ENCODE measurements around the gene CUEDC1. TPM values are rescaled to one million over a fixed set of nuclear protein-coding genes. Genes with fewer than 3 reads are reported as not detected.

CUEDC1 gene
- 0.54 TPM for total RNA-seq

GRCh38 chr17:57955183-57955931 lies at the start of gene CUEDC1:
Gene CUEDC1 (minus strand): TSS chr17:57955412. CDS start chr17:57885564, 69,848 bp downstream.
- peak in 1 of 3 donors; percentile 55 for DNase-seq (ENCODE audit: low read depth in 2 of 3, low spot score in 2 of 3)

- no peak for DNase-seq (ENCODE audit: low read depth in 2 of 3, low spot score in 2 of 3)
Observed at GRCh38 chr17:58004060-58004459, 48.8 kb upstream of the CUEDC1 start.

GRCh38 chr17:58002973-58003372 lies 47.8 kb upstream of the CUEDC1 start:
- no peak for DNase-seq (ENCODE audit: low read depth in 2 of 3, low spot score in 2 of 3)

- no peak for DNase-seq (ENCODE audit: low read depth in 2 of 3, low spot score in 2 of 3)
Observed at GRCh38 chr17:58002154-58002948, 47.1 kb upstream of the CUEDC1 start.

- no peak for DNase-seq (ENCODE audit: low read depth in 2 of 3, low spot score in 2 of 3)
Observed at GRCh38 chr17:58001461-58002124, 46.4 kb upstream of the CUEDC1 start.

GRCh38 chr17:57999496-58000017 lies 44.3 kb upstream of the CUEDC1 start:
- peak in 2 of 3 donors; percentile 71 to 88 for DNase-seq (ENCODE audit: low read depth in 2 of 3, low spot score in 2 of 3)

GRCh38 chr17:57999010-57999495 lies 43.8 kb upstream of the CUEDC1 start:
- DNase-seq (ENCODE audit: low read depth in 2 of 3, low spot score in 2 of 3) = no peak

- DNase-seq (ENCODE audit: low read depth in 2 of 3, low spot score in 2 of 3) = no peak
Observed at GRCh38 chr17:57997085-57997809, 42.0 kb upstream of the CUEDC1 start.

- DNase-seq (ENCODE audit: low read depth in 2 of 3, low spot score in 2 of 3) = peak in 2 of 3 donors; percentile 68 to 84
Observed at GRCh38 chr17:57995076-57995956, 40.1 kb upstream of the CUEDC1 start.

GRCh38 chr17:57994436-57994835 lies 39.2 kb upstream of the CUEDC1 start:
- DNase-seq (ENCODE audit: low read depth in 2 of 3, low spot score in 2 of 3) = no peak

GRCh38 chr17:57993471-57994365 lies 38.5 kb upstream of the CUEDC1 start:
- peak in 2 of 3 donors; percentile 56 to 84 for DNase-seq (ENCODE audit: low read depth in 2 of 3, low spot score in 2 of 3)

GRCh38 chr17:57991537-57991936 lies 36.3 kb upstream of the CUEDC1 start:
- DNase-seq (ENCODE audit: low read depth in 2 of 3, low spot score in 2 of 3) = no peak

- no peak for DNase-seq (ENCODE audit: low read depth in 2 of 3, low spot score in 2 of 3)
Observed at GRCh38 chr17:57990037-57990436, 34.8 kb upstream of the CUEDC1 start.

GRCh38 chr17:57988301-57989250 lies 33.4 kb upstream of the CUEDC1 start:
- peak in 2 of 3 donors; percentile 70 to 74 for DNase-seq (ENCODE audit: low read depth in 2 of 3, low spot score in 2 of 3)

GRCh38 chr17:57987581-57988300 lies 32.5 kb upstream of the CUEDC1 start, which contains the start of gene VEZF1:
Gene VEZF1 (minus strand): TSS chr17:57988254. CDS start chr17:57988111, 143 bp downstream.
- DNase-seq (ENCODE audit: low read depth in 2 of 3, low spot score in 2 of 3) = peak; percentile 62 to 83 (median 76)

Data from hematopoietic multipotent progenitor cell (in vitro differentiated cells).